GM12878 (cell line): Measurements from ENCODE around the gene AHCY. TPM values are rescaled to one million over a fixed set of nuclear protein-coding genes. Genes with fewer than 3 reads are reported as not detected.

ENCODE experiments used
- ATAC-seq: fragments of 200-7000 bp; cut with Tn5 transposase; 3 replicates; pipeline ENCODE4 v1.9.1; 2020; ENCODE audit warnings: mild to moderate bottlenecking, moderate library complexity
- BruUV-seq: library from RNA; stranded (reverse); fragments of 400-500 nt; replicated peaks from 2 replicates; lab custom pipeline; 2021; lab: Mats Ljungman, UMichigan
- CTCF ChIA-PET: fragments of 300-600 bp; sonication (Branson Sonifier 250); formaldehyde crosslinking; extraction: SDS; loops from one replicate; lab custom pipeline; 2021; ENCODE audit warnings: inconsistent platforms; lab: Yijun Ruan, JAX
- POLR2A ChIA-PET: fragments of 350-600 bp; formaldehyde crosslinking; extraction: SDS; loops from one replicate; lab custom pipeline; 2021; ENCODE audit warnings: inconsistent platforms; lab: Charles Lee
- RAD21 ChIA-PET: fragments of 300-600 bp; sonication (Branson Sonifier 250); formaldehyde crosslinking; loops from one replicate; lab custom pipeline; 2023; ENCODE audit warnings: antibody characterized with exemption; ENCODE audit not compliant: unreplicated experiment; lab: Charles Lee
- SMC1A ChIA-PET: fragments of 300-600 bp; sonication (Branson Sonifier 250); formaldehyde crosslinking; loops from one replicate; lab custom pipeline; 2023; ENCODE audit not compliant: unreplicated experiment, uncharacterized antibody; lab: Charles Lee
- DNase-seq: peaks from one replicate; pipeline ENCODE4 v3.0.0-alpha.2; 2011; ENCODE audit warnings: low read depth, low spot score
- FAIRE-seq: peaks from 3 replicates; lab custom pipeline; 2011; peaks lifted over from hg19 to GRCh38; lab: Jason Lieb, UNC
- H2AFZ ChIP-seq: 2 replicates; pipeline ENCODE4 v1.6.0; 2011; ENCODE audit warnings: low read depth, low read length, control low read depth; ENCODE audit not compliant: control insufficient read depth
- H3K27ac ChIP-seq: 2 replicates; pipeline ENCODE4 v1.5.1; 2011; ENCODE audit warnings: control low read depth; ENCODE audit not compliant: control insufficient read depth, insufficient read depth
- H3K27me3 ChIP-seq, 2 experiments: replicated peaks in 1 of 2; 2 replicates each; pipeline versions ENCODE4 v1.6.0 to v1.6.1; 2011; ENCODE audit warnings: low read length in 1 of 2; ENCODE audit not compliant: control insufficient read depth in 2 of 2, insufficient read depth in 2 of 2
- H3K36me3 ChIP-seq, 2 experiments: 2 replicates each; pipeline ENCODE4 v1.5.1; 2011; ENCODE audit warnings: low read length in 1 of 2; ENCODE audit not compliant: control insufficient read depth in 2 of 2, insufficient read depth in 2 of 2
- H3K4me1 ChIP-seq: 2 replicates; pipeline ENCODE4 v1.6.1; 2011; ENCODE audit warnings: mild to moderate bottlenecking, low read length, moderate library complexity, mixed read lengths; ENCODE audit not compliant: control insufficient read depth, insufficient read depth
- H3K4me2 ChIP-seq: 2 replicates; pipeline ENCODE4 v1.6.0; 2011; ENCODE audit warnings: control low read depth; ENCODE audit not compliant: control insufficient read depth, insufficient read depth
- H3K4me3 ChIP-seq: fragments of 200-600 bp; sonication (generic); 2 replicates; pipeline ENCODE4 v1.5.1; 2016
- H3K79me2 ChIP-seq: 2 replicates; pipeline ENCODE4 v1.6.0; 2011; ENCODE audit warnings: low read length; ENCODE audit not compliant: control insufficient read depth, insufficient read depth
- H3K9ac ChIP-seq: 2 replicates; pipeline ENCODE4 v1.8.0; 2011; ENCODE audit warnings: low read length, control low read depth, mixed read lengths; ENCODE audit not compliant: control insufficient read depth, insufficient read depth
- H3K9me3 ChIP-seq: replicated peaks from 3 replicates; pipeline ENCODE4 v1.5.1; 2011; ENCODE audit warnings: mild to moderate bottlenecking, low read length; ENCODE audit not compliant: control insufficient read depth, insufficient read depth
- H4K20me1 ChIP-seq: 2 replicates; pipeline ENCODE4 v1.6.0; 2011; ENCODE audit not compliant: control insufficient read depth, insufficient read depth
- LARP7 ChIP-seq: fragments of 450-650 bp; IDR thresholded peaks from 2 replicates; pipeline ENCODE4 v1.6.1; 2017; ENCODE audit warnings: mild to moderate bottlenecking
- POLR2AphosphoS2 ChIP-seq: IDR thresholded peaks from 2 replicates; pipeline ENCODE4 v1.6.1; 2011; ENCODE audit warnings: low read depth, mild to moderate bottlenecking, low read length, improper control_type of control experiment, moderate library complexity
- RAD51 ChIP-seq: fragments of 450-650 bp; IDR thresholded peaks from 2 replicates; pipeline ENCODE4 v1.6.1; 2016; ENCODE audit warnings: moderate library complexity, mild to moderate bottlenecking, inconsistent platforms
- RUNX3 ChIP-seq: IDR thresholded peaks from 2 replicates; pipeline ENCODE4 v1.6.1; 2012; ENCODE audit warnings: low read length, inconsistent platforms
- STAT1 ChIP-seq: fragments of 450-650 bp; conservative IDR thresholded peaks from 2 replicates; pipeline ENCODE4 v1.6.1; 2014; ENCODE audit warnings: antibody characterized with exemption, mild to moderate bottlenecking
- TCF12 ChIP-seq: IDR thresholded peaks from 2 replicates; pipeline ENCODE4 v1.6.1; 2011; ENCODE audit warnings: low read depth, mild to moderate bottlenecking, low read length
- ZNF217 ChIP-seq: fragments of 450-650 bp; IDR thresholded peaks from 2 replicates; pipeline ENCODE4 v1.6.1; 2017; ENCODE audit warnings: antibody characterized with exemption, mild to moderate bottlenecking
- ZNF274 ChIP-seq: IDR thresholded peaks from one replicate; pipeline ENCODE4 v1.8.0; 2011; ENCODE audit not compliant: insufficient read length, insufficient read depth
- ZNF622 ChIP-seq: fragments of 450-650 bp; IDR thresholded peaks from 2 replicates; pipeline ENCODE4 v1.6.1; 2017; ENCODE audit warnings: mild to moderate bottlenecking, inconsistent platforms
- in situ Hi-C: fragments of 300-500 bp; cut with MboI; formaldehyde crosslinking; loops from 9 replicates; pipeline ENCODE4 v1.14.3; 2018; ENCODE audit warnings: mixed read lengths
- intact Hi-C: fragments of 100-400 bp; cut with micrococcal nuclease; formaldehyde crosslinking; loops from one replicate; pipeline ENCODE4 v1.14.2; 2022; ENCODE audit not compliant: unreplicated experiment
- polyA plus RNA-seq, 11 experiments: library from polyadenylated mRNA; depleted of rRNA in 4 of 11; unstranded in 6 of 11; stranded (reverse) in 5 of 11; fragments of >200 nt; fragmentation: Nextera tagmentation in 4 of 11; fragmentation: Illumina TruSeq in 1 of 11; extraction: Ambion mirVana in 4 of 11; extraction: Trizol in 1 of 11; gene quantifications; 1 replicate in 1 of 11; 2 replicates in 10 of 11; pipeline versions ENCODE4 v1.2.1 to v1.2.3, GENCODE V29; 2011 to 2016; ENCODE audit warnings: inconsistent platforms in 2 of 11, missing spikeins in 2 of 11, low read depth in 1 of 11
- total RNA-seq, 4 experiments: library from RNA; depleted of rRNA in 3 of 4; stranded (reverse); fragments of >200 nt in 3 of 4; fragmentation: Illumina TruSeq in 1 of 4; extraction: Trizol in 1 of 4; gene quantifications; 2 replicates each; pipeline versions ENCODE4 v1.2.1 to v1.2.3, GENCODE V29; 2013 to 2021
- TF ChIP-seq, protein P1 (sequence below): IDR thresholded peaks from 2 replicates; pipeline ENCODE4 v1.6.1; 2012; ENCODE audit warnings: low read depth, low read length, improper control_type of control experiment
- TF ChIP-seq, protein P2 (sequence below), 3 experiments: IDR thresholded peaks in 2 of 3; conservative IDR thresholded peaks in 1 of 3; 2 replicates each; pipeline ENCODE4 v1.5.1; 2011; ENCODE audit warnings: low read depth in 3 of 3, low read length in 3 of 3, mild to moderate bottlenecking in 3 of 3, control low read depth in 2 of 3, moderate library complexity in 2 of 3, inconsistent platforms in 1 of 3, mixed read lengths in 1 of 3; ENCODE audit not compliant: control insufficient read depth in 2 of 3, insufficient read depth in 1 of 3; ENCODE audit errors: extremely low read depth in 1 of 3
- TF ChIP-seq, protein P3 (sequence below): fragments of 450-650 bp; IDR thresholded peaks from 2 replicates; pipeline ENCODE4 v1.6.1; 2017; ENCODE audit warnings: antibody characterized with exemption, mild to moderate bottlenecking, moderate library complexity
- TF ChIP-seq, protein P4 (sequence below): fragments of 450-650 bp; IDR thresholded peaks from 2 replicates; pipeline ENCODE4 v1.6.1; 2018; ENCODE audit warnings: borderline replicate concordance, mild to moderate bottlenecking; ENCODE audit not compliant: partially characterized antibody

AHCY gene
- total and polyA plus RNA-seq, 10 of the 15 experiments (the other 5 are each of a cell fraction or from before 2014, with no cell fraction given), result 84.9 to 223 (median 181) TPM

DNA sequence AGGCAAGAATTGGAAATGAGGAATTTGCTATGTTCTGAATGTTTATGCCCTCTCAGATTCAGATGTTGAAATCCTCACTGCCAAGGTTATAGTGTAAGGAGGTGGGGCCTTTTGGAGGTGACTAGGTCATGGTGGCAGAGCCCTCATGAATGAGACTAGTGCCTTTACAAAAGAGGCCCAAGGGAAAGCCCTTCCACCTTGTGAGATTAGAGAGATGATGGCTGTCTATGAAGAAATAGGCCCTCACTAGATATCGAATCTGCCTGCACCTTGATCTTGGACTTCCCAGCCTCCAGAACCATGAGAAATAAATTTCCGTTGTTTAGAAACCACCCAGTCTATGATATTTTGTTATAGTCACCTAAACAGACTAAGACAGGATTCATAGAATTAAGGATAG is 51.5 kb downstream of the AHCY start (continued):
- no peak for TF ChIP-seq RAD51
- TF ChIP-seq RUNX3, result no peak
- no peak for TF ChIP-seq POLR2AphosphoS2

DNA sequence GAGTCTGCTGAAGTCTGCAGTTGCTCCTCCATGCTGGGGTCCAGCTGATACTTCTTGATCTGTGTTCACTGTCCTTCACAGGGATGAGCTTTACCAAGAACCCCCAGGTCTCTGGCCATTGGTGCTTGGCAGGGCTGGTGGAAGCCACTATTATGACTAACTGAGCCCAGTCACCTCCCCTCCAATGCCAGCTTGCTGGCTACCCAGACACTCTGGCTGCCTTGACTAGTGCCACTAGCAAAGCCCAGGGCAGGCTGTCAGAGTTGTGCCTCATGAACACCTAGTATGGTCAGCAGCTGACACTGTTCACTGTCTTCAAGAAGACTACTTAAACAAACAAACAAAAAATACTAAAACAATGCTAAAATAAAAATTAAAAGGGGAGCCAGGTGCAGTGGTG is 53.1 kb downstream of the AHCY start:
- Histone ChIP-seq H3K27ac (no peak overlapping the region), H3K4me2 (no peak overlapping the region), H3K36me3 (no peaks in the 10 kb centered on the region), H3K9me3 (no peaks in the 10 kb centered on the region), H3K4me1 (peaks cover 3% of the 10 kb centered on the region; the same call in 1 of the 2 replicates), H3K9ac (no peak overlapping the region), H2AFZ (no peak overlapping the region), H3K27me3 (no peaks in the 10 kb centered on the region), H3K4me3 (no peak overlapping the region), H3K79me2 (no peaks in the 10 kb centered on the region), H4K20me1 (no peaks in the 10 kb centered on the region)
- ChIA-PET POLR2A (no interaction called here), RAD21 (interaction anchor here (0.6 kb wide), 1 partner anchor 309 kb away, joined by 3 read pairs; the partner anchor contains the start of gene MAP1LC3A), CTCF (interaction anchor here (1.5 kb wide), 1 partner anchor 62 kb away, joined by 5 read pairs; no protein-coding TSS in a partner anchor), SMC1A (interaction anchor here (1.0 to 2.1 kb wide), 3 partner anchors 8 to 60 kb away, joined by 4 to 9 read pairs (median 5); partner anchors contain the start of gene ASIP)
- DNase-seq (no peak), ATAC-seq (no peak; the same call in 2 of the 3 replicates), FAIRE-seq (no peak)
- TF ChIP-seq LARP7 (no peak), ZNF622 (no peak), STAT1 (no peak), ZNF274 (no peak), TCF12 (no peak), ZNF217 (no peak)
- TF ChIP-seq, protein P1, sequence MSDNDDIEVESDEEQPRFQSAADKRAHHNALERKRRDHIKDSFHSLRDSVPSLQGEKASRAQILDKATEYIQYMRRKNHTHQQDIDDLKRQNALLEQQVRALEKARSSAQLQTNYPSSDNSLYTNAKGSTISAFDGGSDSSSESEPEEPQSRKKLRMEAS, result no peak
- TF ChIP-seq, protein P2, sequence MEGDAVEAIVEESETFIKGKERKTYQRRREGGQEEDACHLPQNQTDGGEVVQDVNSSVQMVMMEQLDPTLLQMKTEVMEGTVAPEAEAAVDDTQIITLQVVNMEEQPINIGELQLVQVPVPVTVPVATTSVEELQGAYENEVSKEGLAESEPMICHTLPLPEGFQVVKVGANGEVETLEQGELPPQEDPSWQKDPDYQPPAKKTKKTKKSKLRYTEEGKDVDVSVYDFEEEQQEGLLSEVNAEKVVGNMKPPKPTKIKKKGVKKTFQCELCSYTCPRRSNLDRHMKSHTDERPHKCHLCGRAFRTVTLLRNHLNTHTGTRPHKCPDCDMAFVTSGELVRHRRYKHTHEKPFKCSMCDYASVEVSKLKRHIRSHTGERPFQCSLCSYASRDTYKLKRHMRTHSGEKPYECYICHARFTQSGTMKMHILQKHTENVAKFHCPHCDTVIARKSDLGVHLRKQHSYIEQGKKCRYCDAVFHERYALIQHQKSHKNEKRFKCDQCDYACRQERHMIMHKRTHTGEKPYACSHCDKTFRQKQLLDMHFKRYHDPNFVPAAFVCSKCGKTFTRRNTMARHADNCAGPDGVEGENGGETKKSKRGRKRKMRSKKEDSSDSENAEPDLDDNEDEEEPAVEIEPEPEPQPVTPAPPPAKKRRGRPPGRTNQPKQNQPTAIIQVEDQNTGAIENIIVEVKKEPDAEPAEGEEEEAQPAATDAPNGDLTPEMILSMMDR (IDR thresholded peaks at IDR 0.05 in 2 of 3, conservative IDR thresholded peaks at IDR 0.05 in 1 of 3; ENCODE audit: control insufficient read depth in 2 of 3, extremely low read depth in 1 of 3, insufficient read depth in 1 of 3, low read depth in 3 of 3, low read length in 3 of 3), result no peak
- TF ChIP-seq, protein P3, sequence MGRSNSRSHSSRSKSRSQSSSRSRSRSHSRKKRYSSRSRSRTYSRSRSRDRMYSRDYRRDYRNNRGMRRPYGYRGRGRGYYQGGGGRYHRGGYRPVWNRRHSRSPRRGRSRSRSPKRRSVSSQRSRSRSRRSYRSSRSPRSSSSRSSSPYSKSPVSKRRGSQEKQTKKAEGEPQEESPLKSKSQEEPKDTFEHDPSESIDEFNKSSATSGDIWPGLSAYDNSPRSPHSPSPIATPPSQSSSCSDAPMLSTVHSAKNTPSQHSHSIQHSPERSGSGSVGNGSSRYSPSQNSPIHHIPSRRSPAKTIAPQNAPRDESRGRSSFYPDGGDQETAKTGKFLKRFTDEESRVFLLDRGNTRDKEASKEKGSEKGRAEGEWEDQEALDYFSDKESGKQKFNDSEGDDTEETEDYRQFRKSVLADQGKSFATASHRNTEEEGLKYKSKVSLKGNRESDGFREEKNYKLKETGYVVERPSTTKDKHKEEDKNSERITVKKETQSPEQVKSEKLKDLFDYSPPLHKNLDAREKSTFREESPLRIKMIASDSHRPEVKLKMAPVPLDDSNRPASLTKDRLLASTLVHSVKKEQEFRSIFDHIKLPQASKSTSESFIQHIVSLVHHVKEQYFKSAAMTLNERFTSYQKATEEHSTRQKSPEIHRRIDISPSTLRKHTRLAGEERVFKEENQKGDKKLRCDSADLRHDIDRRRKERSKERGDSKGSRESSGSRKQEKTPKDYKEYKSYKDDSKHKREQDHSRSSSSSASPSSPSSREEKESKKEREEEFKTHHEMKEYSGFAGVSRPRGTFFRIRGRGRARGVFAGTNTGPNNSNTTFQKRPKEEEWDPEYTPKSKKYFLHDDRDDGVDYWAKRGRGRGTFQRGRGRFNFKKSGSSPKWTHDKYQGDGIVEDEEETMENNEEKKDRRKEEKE, result no peak
- TF ChIP-seq, protein P4, sequence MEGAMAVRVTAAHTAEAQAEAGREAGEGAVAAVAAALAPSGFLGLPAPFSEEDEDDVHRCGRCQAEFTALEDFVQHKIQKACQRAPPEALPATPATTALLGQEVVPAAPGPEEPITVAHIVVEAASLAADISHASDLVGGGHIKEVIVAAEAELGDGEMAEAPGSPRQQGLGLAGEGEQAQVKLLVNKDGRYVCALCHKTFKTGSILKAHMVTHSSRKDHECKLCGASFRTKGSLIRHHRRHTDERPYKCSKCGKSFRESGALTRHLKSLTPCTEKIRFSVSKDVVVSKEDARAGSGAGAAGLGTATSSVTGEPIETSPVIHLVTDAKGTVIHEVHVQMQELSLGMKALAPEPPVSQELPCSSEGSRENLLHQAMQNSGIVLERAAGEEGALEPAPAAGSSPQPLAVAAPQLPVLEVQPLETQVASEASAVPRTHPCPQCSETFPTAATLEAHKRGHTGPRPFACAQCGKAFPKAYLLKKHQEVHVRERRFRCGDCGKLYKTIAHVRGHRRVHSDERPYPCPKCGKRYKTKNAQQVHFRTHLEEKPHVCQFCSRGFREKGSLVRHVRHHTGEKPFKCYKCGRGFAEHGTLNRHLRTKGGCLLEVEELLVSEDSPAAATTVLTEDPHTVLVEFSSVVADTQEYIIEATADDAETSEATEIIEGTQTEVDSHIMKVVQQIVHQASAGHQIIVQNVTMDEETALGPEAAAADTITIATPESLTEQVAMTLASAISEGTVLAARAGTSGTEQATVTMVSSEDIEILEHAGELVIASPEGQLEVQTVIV, result no peak
- intact Hi-C loops (no loop called here), in situ Hi-C loops (no loop called here)
- BruUV-seq, result no TSS peak
